Measurements from ENCODE around the gene SFMBT1. TPM values are rescaled to one million over a fixed set of nuclear protein-coding genes. Genes with fewer than 3 reads are reported as not detected.

The SFMBT1 gene
- total and polyA plus RNA-seq, 7 experiments from 2014 or later, result 9.9 to 47.1 (median 30.5) TPM

DNA sequence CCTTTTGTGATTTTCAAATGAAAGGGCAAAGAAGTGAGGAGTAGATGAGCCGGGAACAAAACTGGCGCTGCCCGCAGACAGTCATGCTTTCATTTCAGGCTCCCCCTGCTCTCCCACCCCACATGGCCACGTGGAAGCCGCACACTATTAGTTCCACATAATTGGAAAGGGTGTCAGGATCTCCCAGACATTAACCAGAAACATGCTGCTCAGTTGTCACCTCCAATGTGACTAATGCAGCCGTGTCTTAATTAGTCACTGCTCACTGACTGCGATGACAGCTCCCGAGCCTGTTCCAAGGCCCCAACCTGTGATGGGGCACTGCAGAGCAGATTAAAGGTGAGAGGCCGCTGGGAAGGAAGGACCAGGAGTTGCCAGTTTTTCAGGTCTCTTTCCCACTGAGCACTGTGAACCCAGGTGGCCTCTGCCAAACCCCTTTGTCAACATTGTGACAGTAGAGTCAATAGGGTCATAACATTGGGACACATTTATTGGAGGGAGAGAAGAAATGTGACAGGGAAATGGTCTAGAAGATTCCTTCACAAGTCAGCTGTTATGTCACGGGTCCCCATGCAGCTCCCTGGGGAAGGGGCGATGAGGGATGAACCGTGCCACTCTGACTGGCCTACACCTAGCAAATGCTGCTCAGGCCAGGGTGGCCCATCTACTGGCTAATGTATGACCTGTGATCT, 38.6 kb upstream of the SFMBT1 start:
- H3K9me3 ChIP-seq (ENCODE audit: control insufficient read depth in 2 of 3, low read length in 3 of 3), result no peaks in the 10 kb centered on the region
- Mint-ChIP-seq H3K4me1 (peaks cover 0 to 2% (median 0%) of the 10 kb centered on the region in 7 donors), H3K4me3 (no peak overlapping the region), H3K9me3 (no peaks in the 10 kb centered on the region), H3K36me3 (peaks cover 0 to 7% (median 0%) of the 10 kb centered on the region in 5 donors), H3K27ac (peak overlapping the region in 4 of 9 donors; percentile 27 to 78 (median 35)), H3K27me3 (no peaks in the 10 kb centered on the region)
- no peaks in the 10 kb centered on the region for H3K27me3 ChIP-seq (ENCODE audit: control insufficient read depth in 2 of 2, insufficient read depth in 2 of 2, low read length in 2 of 2)
- H3K4me1 ChIP-seq (ENCODE audit: control insufficient read depth in 2 of 2, insufficient read depth in 2 of 2, low read length in 2 of 2), result no peaks in the 10 kb centered on the region
- ChIA-PET POLR2A (interaction anchor here (0.8 to 1.0 kb wide), 2 partner anchors 8 to 11 kb away, joined by 3 read pairs; no protein-coding TSS in a partner anchor), CTCF (interaction anchor here (0.6 kb wide), 1 partner anchor 324 kb away, joined by 3 read pairs; no protein-coding TSS in a partner anchor)
- intact Hi-C loops (cut with micrococcal nuclease), result no loop called here
- H3K27ac ChIP-seq (ENCODE audit: low read depth, low read length), result no peak overlapping the region
- DNase-seq (no peak), ATAC-seq (no peak)
- H3K4me3 ChIP-seq (ENCODE audit: low read length), result no peak overlapping the region
- peaks cover 0 to 12% (median 5%) of the 10 kb centered on the region in 3 experiments for H3K36me3 ChIP-seq (ENCODE audit: control insufficient read depth in 2 of 3, insufficient read depth in 3 of 3, low read length in 3 of 3)

DNA sequence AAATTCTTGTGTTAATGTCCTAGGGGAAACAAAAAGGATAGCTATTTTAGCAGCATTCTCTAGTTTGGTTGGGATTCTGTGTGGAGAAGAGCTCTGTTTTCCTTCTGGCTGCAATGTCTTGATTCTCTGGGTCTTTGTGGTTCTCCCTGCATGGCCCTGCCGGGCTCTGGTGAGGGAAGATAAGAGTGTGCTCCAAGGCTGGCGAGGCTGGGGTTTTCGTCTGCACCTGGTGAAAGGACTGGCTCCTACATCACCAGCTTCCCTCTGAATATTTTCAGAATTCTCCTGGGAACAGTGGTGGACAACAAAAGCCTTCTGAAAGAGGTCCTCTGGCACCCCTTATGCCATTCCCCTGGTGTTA, 38.1 kb upstream of the SFMBT1 start:
- Histone ChIP-seq H3K9me3 (ENCODE audit: control insufficient read depth in 2 of 3, low read length in 3 of 3) (no peaks in the 10 kb centered on the region), H3K27ac (ENCODE audit: low read depth, low read length) (no peak overlapping the region), H3K36me3 (ENCODE audit: control insufficient read depth in 2 of 3, insufficient read depth in 3 of 3, low read length in 3 of 3) (peaks cover 0 to 7% (median 5%) of the 10 kb centered on the region in 3 experiments), H3K4me3 (ENCODE audit: low read length) (no peak overlapping the region), H3K27me3 (ENCODE audit: control insufficient read depth in 2 of 2, insufficient read depth in 2 of 2, low read length in 2 of 2) (no peaks in the 10 kb centered on the region), H3K4me1 (ENCODE audit: control insufficient read depth in 2 of 2, insufficient read depth in 2 of 2, low read length in 2 of 2) (no peaks in the 10 kb centered on the region)
- ChIA-PET CTCF (no interaction called here), POLR2A (interaction anchor here (0.8 to 1.0 kb wide), 2 partner anchors 8 to 11 kb away, joined by 3 read pairs; no protein-coding TSS in a partner anchor)
- peaks cover 0 to 2% (median 0%) of the 10 kb centered on the region in 7 donors for H3K4me1 Mint-ChIP-seq
- H3K36me3 Mint-ChIP-seq, result peaks cover 0 to 7% (median 0%) of the 10 kb centered on the region in 5 donors
- H3K4me3 Mint-ChIP-seq, result no peak overlapping the region
- DNase-seq (no peak), ATAC-seq (no peak)
- intact Hi-C loops (cut with micrococcal nuclease), result no loop called here
- H3K27me3 Mint-ChIP-seq, result no peaks in the 10 kb centered on the region
- H3K27ac Mint-ChIP-seq, result peak overlapping the region in 5 of 9 donors; percentile 10 to 72 (median 27)
- H3K9me3 Mint-ChIP-seq, result no peaks in the 10 kb centered on the region

DNA sequence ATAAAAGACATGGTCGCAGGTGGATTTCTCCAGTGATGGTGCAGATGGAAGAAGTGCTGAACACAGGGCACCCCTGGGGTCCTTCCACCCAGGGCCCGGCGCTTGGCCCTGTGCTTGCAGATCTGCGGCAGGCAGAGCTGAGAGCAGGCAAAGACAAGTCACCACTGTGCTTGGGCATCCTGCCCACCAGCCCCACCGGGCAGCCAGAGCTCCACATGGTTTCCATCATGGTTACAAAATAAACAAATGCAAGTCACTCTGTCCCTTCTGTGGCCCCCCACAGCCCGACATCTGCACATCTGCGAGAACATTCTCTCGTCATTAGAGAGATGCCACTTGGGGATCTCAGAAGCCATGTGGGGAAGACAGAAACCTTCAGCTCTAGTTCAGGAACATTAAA, 37.6 kb upstream of the SFMBT1 start:
- CTCF ChIA-PET, result no interaction called here
- intact Hi-C loops (cut with micrococcal nuclease), result no loop called here

DNA sequence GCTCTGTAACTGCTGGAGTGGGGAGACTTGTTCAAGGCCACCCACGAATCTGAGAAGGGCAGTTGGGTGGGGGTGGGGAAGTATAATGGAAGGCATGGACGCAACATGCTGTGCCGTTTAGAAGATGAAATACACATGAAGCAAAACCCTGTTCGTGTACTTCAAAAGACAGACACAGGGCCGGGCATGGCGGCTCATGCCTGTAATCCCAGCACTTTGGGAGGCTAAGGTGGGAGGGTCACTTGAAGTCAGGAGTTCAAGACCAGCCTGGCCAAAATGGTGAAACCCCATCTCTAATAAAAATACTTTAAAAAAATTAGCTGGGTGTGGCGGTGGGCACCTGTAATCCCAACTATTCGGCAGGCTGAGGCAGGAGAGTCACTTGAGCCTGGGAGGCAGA, 36.9 kb upstream of the SFMBT1 start:
- H3K9me3 Mint-ChIP-seq, result no peaks in the 10 kb centered on the region
- CTCF ChIA-PET, result no interaction called here

More for the DNA sequence above, 37.6 kb upstream of the SFMBT1 start:
- Mint-ChIP-seq H3K9me3 (no peaks in the 10 kb centered on the region), H3K4me1 (peaks cover 0 to 2% (median 0%) of the 10 kb centered on the region in 7 donors), H3K27ac (no peak overlapping the region), H3K36me3 (peaks cover 0 to 7% (median 0%) of the 10 kb centered on the region in 5 donors), H3K27me3 (no peaks in the 10 kb centered on the region), H3K4me3 (no peak overlapping the region)
- Histone ChIP-seq H3K9me3 (ENCODE audit: control insufficient read depth in 2 of 3, low read length in 3 of 3) (no peaks in the 10 kb centered on the region), H3K27ac (ENCODE audit: low read depth, low read length) (no peak overlapping the region), H3K36me3 (ENCODE audit: control insufficient read depth in 2 of 3, insufficient read depth in 3 of 3, low read length in 3 of 3) (peaks cover 0 to 7% (median 5%) of the 10 kb centered on the region in 3 experiments), H3K27me3 (ENCODE audit: control insufficient read depth in 2 of 2, insufficient read depth in 2 of 2, low read length in 2 of 2) (no peaks in the 10 kb centered on the region), H3K4me3 (ENCODE audit: low read length) (no peak overlapping the region), H3K4me1 (ENCODE audit: control insufficient read depth in 2 of 2, insufficient read depth in 2 of 2, low read length in 2 of 2) (no peaks in the 10 kb centered on the region)
- ATAC-seq (no peak), DNase-seq (no peak)
- POLR2A ChIA-PET, result interaction anchor here (0.8 to 1.0 kb wide), 2 partner anchors 9 to 10 kb away, joined by 3 read pairs; no protein-coding TSS in a partner anchor

DNA sequence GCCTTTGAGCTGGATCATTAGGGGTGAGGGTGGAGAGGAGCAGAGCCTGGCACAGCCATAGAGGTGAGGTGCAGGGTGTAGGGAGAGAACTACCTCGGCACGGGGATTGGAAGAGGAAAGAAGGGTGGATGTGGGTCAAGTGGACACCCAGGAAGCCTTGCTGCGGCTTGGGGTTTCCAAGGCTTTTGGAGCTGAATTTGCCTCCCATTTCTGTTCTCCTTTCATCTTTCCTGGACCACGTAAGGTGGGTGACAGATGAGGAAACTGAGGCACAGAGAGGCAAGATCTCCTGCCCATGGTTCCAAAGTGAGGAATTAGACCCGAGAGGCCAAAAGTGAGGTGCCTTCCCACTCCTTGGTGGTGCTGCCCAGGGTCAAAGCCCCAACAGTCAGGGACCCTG, 35.4 kb upstream of the SFMBT1 start:
- Mint-ChIP-seq H3K27me3 (no peaks in the 10 kb centered on the region), H3K4me3 (peak overlapping the region in 1 of 10 donors; percentile 38), H3K27ac (peak overlapping the region in 2 of 9 donors; percentile 19 to 54), H3K4me1 (no peaks in the 10 kb centered on the region), H3K36me3 (peaks cover 0 to 3% (median 0%) of the 10 kb centered on the region in 5 donors), H3K9me3 (no peaks in the 10 kb centered on the region)
- CTCF ChIA-PET, result no interaction called here
- no peak overlapping the region for H3K4me3 ChIP-seq (ENCODE audit: low read length)
- DNase-seq (no peak), ATAC-seq (no peak)
- no peak overlapping the region for H3K27ac ChIP-seq (ENCODE audit: low read depth, low read length)
- no peaks in the 10 kb centered on the region for H3K4me1 ChIP-seq (ENCODE audit: control insufficient read depth in 2 of 2, insufficient read depth in 2 of 2, low read length in 2 of 2)
- intact Hi-C loops (cut with micrococcal nuclease), result no loop called here
- H3K27me3 ChIP-seq (ENCODE audit: control insufficient read depth in 2 of 2, insufficient read depth in 2 of 2, low read length in 2 of 2), result no peaks in the 10 kb centered on the region
- peaks cover 0 to 10% (median 0%) of the 10 kb centered on the region in 3 experiments for H3K36me3 ChIP-seq (ENCODE audit: control insufficient read depth in 2 of 3, insufficient read depth in 3 of 3, low read length in 3 of 3)
- POLR2A ChIA-PET, result no interaction called here
- H3K9me3 ChIP-seq (ENCODE audit: control insufficient read depth in 2 of 3, low read length in 3 of 3), result no peaks in the 10 kb centered on the region

More for the DNA sequence above, 36.9 kb upstream of the SFMBT1 start:
- Mint-ChIP-seq H3K27me3 (no peaks in the 10 kb centered on the region), H3K36me3 (peaks cover 0 to 4% (median 0%) of the 10 kb centered on the region in 5 donors), H3K4me3 (no peak overlapping the region), H3K27ac (no peak overlapping the region), H3K4me1 (peaks cover 0 to 2% (median 0%) of the 10 kb centered on the region in 7 donors)
- Histone ChIP-seq H3K4me3 (ENCODE audit: low read length) (no peak overlapping the region), H3K27me3 (ENCODE audit: control insufficient read depth in 2 of 2, insufficient read depth in 2 of 2, low read length in 2 of 2) (no peaks in the 10 kb centered on the region), H3K36me3 (ENCODE audit: control insufficient read depth in 2 of 3, insufficient read depth in 3 of 3, low read length in 3 of 3) (peaks cover 0 to 4% (median 0%) of the 10 kb centered on the region in 3 experiments), H3K27ac (ENCODE audit: low read depth, low read length) (no peak overlapping the region), H3K9me3 (ENCODE audit: control insufficient read depth in 2 of 3, low read length in 3 of 3) (no peaks in the 10 kb centered on the region), H3K4me1 (ENCODE audit: control insufficient read depth in 2 of 2, insufficient read depth in 2 of 2, low read length in 2 of 2) (no peaks in the 10 kb centered on the region)
- POLR2A ChIA-PET, result no interaction called here
- DNase-seq, result no peak
- ATAC-seq, result no peak
- intact Hi-C loops (cut with micrococcal nuclease), result no loop called here

DNA sequence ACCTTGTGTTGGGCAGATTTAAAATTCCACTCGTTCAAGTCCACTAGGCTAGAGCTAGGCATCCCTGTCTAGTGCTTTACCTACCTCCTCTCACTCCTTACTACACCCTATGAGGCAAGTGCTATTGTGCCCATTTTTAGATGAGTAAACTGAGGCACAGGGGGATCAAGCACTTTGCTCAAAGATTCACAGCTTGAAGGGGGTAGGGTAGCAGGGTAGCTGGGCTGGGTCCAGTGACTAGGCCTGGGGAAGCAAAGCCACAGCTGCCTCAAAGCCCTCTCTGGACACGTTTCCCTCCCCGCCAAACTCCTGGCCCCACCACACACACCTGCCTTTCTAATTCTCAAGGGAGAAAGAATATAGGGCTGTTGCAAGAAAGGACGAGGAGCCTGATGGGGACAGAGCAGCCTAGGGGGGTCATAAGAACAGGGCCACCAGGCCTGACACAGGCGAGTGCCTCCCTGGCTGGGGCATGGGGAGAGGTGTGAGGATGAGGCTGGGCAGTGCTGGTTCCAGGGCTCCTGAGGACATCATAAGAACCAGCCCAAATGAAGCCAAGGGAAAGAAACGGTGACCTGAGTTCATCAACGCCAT, 34.8 kb upstream of the SFMBT1 start:
- Histone ChIP-seq H3K27me3 (ENCODE audit: control insufficient read depth in 2 of 2, insufficient read depth in 2 of 2, low read length in 2 of 2) (no peaks in the 10 kb centered on the region), H3K4me1 (ENCODE audit: control insufficient read depth in 2 of 2, insufficient read depth in 2 of 2, low read length in 2 of 2) (no peaks in the 10 kb centered on the region), H3K9me3 (ENCODE audit: control insufficient read depth in 2 of 3, low read length in 3 of 3) (no peaks in the 10 kb centered on the region), H3K27ac (ENCODE audit: low read depth, low read length) (no peak overlapping the region), H3K4me3 (ENCODE audit: low read length) (no peak overlapping the region), H3K36me3 (ENCODE audit: control insufficient read depth in 2 of 3, insufficient read depth in 3 of 3, low read length in 3 of 3) (peaks cover 0 to 10% (median 0%) of the 10 kb centered on the region in 3 experiments)
- intact Hi-C loops (cut with micrococcal nuclease), result no loop called here
- no peak for DNase-seq
- no peak overlapping the region for H3K4me3 Mint-ChIP-seq
- H3K36me3 Mint-ChIP-seq, result peaks cover 0 to 3% (median 0%) of the 10 kb centered on the region in 5 donors
- CTCF ChIA-PET, result no interaction called here
- H3K9me3 Mint-ChIP-seq, result no peaks in the 10 kb centered on the region
- ATAC-seq, result no peak
- H3K27me3 Mint-ChIP-seq, result no peaks in the 10 kb centered on the region
- no peaks in the 10 kb centered on the region for H3K4me1 Mint-ChIP-seq
- POLR2A ChIA-PET, result no interaction called here
- peak overlapping the region in 2 of 9 donors; percentile 24 to 54 for H3K27ac Mint-ChIP-seq
